ENCODE measurements around the gene SAMSN1.

SAMSN1 gene

DNA sequence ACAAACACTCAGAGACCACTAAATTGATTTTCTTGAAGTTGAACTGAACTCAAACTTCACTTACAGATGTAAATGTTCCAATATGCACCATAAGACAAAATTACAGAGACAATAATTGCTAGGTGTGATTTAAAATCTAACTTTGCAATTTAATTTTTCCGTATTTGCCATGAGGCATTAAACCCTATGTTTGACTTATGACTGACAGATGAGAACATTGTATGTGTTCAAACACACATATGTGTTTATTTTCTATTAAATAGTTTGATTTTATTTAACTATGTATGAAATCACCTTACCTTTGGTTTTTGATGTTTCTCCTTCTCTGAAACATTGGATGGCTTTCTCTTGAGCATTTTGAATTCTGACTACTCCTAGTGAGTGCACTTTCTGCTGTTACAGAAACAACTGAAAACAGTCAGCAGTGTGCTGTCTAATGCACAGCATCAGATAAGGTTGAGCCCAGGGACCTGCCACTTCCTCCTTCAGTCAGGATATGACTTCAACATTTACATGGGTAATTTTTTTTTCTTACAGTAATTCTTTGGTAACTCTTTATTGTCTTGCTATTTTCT, at the start of gene SAMSN1:
TSS of gene SAMSN1 (minus strand) at position 410 of the 575 bp plus-strand sequence. CDS start at position 356, 54 bp downstream.
- no peak for DNase-seq

DNA sequence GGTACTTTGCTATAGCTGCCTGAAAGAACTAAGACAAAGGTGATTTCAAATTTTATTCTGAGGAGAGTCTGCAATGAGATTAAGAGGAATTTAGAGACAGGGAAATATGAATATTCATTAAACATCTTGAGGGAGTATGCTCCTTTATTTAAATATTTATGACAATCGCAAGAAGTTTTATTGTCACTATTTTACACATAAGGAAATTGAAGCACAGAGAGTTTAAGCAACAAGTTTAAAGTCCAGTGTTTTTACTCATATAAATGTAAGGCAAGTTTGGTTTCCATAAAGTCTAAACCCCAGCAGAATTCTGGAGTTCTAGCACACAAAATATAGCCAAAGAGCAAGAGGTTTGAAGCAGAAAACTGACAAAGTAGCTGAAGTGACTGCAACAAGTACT, 49.3 kb upstream of the SAMSN1 start:
- no peak for DNase-seq

DNA sequence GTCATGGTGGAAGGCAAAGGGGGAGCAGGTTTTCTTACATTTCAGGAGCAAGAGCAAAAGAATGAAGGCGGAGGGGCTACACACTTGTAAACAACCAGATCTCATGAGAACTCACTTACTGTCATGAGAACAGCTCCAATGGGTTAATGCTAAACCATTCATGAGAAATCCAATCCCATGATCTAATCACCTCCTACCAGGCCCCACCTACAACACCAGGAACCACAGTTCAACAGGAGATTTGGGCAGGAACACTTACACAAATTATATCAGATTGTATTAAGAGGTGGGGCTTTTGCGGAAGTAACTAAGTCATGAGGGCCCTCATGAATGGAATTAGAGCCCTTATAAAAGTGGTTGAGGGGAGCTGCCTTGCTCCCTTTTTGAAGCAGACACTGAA, 48.9 kb upstream of the SAMSN1 start:
- no peak for DNase-seq

DNA sequence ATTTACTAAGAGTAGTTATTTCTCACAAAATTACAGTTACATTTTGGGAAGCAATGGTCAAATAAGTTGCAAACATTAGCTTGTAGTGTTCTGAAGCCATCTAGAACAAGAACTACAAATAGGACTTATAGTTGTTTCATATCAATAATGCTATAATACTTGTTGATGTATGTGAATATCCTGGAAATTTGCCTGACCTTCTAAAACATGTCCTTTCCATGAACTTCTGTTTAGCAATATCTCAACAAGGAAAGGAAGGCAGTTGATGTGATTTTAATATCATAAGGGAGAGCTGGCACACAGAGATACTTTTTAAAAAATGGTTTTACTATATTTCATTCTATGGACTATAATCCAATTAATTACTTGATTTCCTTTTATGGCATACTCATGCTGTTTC, 47.1 kb upstream of the SAMSN1 start:
- no peak for DNase-seq

DNA sequence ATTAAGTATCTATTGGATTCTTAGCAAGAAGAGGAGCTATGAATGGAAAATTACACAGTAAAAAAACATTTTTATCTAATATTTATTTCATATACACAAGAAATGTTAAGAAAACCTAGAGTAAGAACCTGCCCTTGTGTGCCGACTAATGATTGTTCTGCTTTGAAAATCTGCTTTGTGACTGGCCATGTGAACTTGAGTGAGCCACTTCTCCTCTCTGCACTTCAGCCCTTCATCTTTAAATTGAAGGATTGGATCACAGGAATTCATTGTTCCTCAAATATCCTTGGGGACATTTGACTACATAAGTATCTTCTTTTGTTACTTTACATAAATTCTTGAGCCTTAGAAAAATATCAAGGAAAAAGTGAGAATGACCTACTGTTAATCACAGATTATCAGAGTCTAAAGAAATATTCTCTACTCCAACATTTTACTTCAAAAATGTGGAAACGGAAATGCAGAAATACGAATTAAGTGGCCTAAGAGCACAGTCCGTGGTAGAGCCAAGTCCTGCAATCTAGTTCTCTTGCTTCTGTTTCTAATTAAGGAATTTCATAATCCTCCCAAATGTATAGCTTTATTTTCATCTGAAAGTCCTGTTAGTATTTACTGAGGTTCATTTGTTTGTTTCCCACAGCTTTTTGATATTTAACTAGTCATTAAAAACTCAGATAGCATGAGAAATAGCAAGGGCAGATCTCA, 46.3 kb upstream of the SAMSN1 start:
- no peak for DNase-seq

DNA sequence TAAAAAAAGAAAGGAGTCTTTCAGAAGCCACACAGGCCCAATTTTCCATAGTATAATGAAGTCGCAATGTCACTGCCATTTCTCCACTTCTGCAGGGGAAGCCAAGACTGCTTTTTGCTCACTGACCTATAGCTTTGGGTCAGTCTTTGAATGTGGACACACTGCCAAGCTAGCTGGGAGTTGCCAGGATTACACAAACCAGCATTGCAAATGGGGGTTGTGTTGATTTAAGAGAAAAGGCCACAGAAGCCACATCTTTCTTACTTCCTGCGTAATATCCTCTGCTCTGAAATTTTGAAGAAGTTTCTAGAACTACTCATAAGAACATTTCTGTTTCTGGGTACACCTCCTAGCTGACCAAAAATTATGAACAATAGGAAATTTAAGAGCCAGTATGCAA, 45.8 kb upstream of the SAMSN1 start:
- no peak for DNase-seq

DNA sequence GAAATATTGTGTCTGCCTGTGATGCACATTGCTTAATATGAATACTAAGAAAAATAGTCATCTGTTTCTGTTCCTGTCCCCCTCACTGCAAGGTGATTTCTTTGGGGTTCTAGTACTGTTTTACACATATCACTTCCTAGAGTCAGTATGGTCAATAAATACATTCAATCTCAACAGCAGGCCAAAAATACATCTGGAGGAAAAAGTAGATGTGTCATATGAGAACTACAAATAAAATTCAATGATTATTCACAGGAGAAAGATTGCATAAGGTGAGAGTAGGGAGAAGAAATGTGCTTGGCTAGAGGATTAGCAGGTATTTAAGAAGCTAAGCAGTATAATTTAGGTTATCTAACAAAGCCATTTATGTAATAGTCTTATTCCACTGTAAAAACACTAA, 45.3 kb upstream of the SAMSN1 start:
- DNase-seq = no peak

DNA sequence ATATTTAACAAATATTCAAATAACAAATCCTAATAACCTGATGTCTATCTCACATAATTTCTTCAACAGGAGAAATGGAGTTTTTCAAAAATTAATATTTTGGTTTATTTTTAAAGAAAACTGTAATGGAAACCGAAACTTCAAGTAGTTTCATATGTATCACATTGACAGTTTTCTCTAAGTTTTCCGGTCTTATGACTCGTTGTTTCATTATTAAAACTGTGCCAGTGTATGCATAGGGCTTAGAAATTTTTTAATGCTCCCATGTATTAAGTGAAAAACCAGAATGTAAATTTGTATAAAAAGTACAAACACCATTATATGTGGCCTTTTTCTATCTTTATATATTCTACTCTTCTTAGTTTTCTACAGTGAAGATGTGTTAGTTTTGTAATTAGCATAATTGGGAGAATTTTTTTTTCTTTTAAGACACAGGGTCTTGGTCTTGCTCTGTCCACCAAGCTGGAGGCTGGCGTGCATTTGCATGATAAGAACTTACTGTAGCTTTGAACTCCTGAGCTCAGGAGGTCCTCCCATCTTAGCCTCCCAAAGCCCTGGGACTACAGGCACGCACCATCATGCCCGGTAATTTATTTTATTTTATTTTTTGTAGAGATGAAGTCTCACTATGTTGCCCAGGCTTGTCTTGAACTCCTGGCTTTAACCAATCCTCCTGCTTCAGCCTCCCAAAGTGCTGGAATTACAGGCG, 43.9 kb upstream of the SAMSN1 start:
- no peak for DNase-seq

DNA sequence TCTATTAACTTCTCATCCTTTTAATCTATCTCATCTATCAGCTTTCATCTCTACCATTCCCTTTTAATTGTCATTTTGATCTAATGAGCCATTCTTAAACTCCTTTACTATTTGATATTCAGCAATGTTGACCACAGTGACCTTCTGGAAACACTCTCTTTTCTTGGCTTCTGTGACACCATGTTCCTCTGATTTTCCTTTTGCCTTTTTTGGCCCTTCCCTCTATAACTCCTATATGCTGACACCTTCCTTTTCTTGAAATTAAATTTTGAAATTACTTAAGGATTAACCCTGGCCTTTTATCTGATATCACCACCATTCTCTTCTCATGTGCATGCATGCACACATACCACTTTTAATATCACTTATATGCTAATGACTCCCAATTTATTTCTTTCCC, 41.2 kb upstream of the SAMSN1 start:
- DNase-seq = no peak

DNA sequence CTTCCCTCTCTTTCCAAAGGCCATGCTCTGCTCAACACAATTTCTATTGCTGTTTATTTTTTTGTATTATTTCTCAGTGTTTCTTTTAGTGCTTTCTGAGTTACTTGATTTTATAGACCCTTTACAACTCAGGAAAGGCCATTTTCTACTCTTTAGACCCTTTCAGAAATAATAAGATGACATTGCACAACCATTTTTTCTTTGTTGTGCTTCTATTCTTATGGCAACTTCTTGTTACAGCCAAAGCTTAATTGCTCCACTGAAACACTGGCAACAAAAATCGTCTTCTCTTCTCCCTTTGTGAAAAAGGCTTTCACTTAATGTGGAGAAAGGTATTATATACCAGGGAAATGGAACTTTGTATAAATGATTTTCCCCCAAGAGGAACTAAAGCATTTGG, 39.0 kb upstream of the SAMSN1 start:
- no peak for DNase-seq

DNA sequence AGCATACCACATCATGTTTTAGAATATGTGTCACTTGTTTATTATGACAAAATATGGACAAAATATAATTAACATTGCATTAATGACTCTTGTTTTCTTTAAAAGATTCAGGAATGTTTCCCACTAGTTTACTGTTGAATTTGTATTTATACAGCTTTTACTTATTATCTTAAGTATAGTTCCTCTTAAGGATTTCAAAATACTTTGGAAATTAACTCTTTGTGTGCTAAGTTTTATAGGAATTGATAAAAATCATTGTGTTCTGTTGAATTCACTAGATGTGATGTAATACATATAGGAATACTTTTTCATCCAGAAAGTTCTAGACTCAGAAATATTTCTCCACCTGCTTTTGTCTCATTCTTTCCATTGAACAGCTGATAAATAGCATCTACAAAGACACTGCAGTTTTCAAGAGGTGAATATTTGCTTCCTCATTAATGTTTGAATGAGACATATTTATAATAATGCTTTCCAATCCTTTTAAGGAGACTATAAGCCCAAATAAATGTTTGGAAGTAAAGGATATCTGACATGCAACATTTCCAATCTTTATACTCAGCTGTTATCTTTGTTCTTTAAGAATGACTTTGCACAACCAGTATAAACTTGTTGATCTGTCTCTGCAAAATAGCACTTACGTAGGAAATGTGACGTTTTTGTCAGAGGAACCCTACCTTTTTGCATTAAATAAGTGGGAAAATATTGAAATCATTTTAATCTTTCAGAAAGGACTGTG, 38.4 kb upstream of the SAMSN1 start:
- no peak for DNase-seq

DNA sequence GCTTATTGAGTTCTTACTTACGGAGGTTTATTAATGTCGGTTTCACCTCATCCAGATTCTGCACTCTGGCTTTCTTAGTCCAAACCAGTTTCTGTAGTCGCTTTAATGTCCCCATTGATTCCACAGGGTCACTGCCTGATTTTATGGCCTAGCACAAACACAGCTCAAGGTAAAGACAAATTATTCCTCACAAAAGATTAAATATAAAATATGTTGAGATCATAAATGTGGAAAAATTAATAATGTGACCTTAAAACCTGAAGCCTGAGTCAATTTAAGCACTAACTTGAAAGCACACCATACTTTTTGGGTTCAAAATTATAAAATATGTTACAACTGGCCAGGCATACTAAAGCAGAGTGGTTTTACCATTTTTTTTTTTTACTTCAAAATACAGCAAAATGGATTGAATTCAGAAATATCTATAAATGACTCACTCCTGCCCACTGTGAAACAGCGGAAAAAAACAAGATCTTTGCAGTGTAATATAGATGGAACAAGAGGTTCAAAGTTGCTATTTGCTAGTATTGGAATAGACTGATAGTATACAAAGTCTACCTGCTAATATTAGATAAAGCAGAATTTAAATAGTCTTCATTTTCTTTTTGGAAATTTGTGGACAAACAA, 37.6 kb upstream of the SAMSN1 start:
- no peak for DNase-seq

DNA sequence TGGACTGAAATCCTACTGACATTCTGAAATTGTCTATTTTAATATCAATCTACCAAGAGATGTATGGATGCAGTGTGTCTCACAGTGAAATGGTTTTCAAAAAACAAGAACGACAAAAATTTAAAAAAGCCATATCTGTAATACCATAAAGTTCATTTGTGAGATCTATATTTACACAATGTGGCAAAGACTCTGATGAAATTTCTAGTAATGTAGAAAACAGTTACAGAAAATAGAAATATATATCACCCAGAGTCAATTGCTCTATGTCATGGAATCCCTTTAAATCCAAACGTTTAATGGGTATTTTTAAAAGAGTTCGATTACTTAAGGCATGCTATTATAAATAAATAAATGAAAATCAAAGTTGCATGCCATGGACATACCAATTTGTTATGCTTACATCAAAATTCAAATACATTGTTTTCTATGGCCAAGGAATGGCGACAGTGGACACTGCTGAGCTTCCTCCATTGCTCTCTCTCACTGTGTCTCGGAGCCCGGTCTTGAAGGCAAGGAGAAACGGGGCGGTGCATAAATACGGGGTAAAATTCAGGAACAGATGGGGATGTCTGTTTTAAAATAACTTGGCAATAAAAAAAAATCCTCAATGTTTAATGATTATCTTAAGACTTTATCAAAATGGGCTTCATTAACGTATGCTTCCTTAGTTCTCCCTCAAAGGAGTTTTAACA, 37.0 kb upstream of the SAMSN1 start:
- DNase-seq = no peak

DNA sequence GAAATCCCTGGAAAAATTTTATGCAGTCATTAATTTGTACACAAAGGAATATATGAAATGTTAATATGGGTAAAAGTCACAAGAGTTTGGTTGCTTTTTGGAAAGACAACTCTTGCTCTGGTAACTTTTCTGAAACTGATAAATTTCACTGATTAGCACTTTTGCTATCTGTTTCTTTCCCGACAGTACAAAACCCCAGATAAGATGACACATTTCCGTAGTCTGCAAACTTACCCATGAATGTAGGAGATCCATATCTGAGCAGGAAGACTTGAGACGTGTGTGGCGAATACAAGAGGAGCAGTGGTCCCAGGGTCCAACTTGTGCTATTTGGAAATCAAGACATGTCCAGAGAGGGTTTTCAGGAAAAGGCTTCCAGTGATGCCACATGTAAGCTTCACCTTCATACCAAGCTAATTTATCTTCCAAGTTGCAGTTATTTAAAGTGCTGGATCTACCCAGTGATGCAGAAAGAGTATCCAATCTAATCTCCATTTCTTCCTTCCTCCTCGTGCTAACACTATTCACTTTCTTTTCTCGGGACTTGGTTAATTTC, 35.9 kb upstream of the SAMSN1 start:
- DNase-seq = no peak

DNA sequence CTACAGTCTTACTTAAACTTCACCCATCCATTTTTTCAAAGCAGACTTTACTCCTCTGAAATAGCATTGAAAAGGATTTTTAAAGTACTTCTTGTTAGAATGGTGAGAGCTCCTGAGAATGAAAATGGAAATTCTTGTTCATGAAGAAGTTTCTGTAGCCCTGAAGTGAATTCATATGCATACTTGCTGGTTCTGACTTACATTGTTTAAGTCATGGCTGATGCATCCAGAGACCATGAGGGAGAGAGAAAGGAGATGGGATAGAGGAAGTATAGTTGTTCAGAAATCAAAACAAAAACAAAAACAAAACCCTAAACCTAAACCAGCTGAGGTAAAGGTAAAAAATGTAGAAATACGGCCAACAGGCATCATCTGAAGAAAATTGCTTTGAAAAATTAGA, 27.1 kb upstream of the SAMSN1 start:
- no peak for DNase-seq

DNA sequence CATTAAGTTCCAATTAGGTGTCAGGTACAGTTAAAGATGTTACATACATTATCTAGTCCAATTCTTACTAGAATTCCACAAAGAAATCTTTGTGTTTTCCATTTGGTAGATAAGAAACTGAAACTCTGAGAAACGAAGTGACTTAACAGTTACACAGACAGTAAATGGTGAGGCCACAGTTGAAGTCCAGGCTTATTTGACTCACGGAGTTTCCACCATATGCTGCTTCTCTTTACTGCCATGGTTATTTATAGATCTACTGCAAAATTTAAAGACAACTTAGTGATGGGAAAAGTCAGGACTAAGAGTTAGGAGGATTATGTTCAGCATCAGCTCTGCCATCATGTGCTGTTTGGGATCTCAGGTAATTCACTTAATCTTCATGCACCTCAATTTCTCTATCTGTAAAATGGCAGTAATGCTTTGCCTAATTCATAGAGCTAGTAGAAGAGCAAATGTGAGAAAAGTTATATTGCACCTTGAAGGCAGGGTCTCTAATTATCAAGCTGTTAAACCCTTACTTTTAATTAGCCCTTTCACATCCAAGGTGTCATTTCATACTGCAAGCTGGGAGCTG, 26.2 kb upstream of the SAMSN1 start:
- no peak for DNase-seq

DNA sequence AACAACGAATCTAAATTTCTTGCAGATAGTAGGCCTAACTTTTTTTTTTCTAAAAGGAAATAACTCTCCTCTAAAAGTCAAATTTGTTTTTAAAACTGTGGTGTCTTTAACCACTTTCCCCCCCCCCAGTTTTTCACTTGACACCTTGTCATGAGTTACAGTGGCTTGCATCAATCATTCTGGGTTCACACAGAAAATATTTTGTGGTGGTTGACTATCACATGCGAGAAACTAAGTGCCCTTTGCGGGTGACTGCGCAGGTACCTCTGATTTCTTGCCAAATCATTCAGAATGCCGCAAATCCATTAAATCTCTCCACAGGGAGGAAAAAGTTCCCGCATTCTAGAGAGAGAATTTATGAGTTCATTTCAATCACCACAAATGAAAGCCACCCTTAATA, 23.8 kb upstream of the SAMSN1 start:
- DNase-seq = no peak

DNA sequence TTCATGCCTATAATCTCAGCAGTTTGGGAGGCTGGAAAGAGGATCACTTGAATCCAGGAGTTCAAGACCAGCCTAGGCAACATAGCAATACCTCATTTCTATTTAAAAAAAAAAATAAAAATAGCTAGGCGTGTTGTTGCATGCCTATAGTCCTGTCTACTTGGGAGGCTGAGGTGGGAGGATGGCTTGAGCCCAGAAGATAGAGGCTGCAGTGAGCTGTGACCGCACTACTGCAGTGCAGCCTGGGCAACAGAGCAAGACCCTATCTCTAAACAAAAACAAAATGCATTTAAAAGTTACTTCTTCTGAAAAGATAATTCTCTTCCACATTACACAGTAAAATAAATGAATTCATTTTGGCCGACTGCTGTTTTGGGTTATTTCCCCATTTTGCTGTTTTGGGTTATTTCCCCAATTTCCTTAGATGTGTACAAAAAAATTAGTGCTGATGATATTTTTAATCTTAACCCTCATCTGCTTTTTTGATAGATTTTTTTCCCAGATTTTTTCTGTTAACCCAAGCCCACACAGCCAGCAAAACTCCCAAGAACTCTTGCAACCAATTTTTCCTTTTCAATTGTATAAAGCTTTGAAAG, 23.0 kb upstream of the SAMSN1 start:
- DNase-seq = no peak

DNA sequence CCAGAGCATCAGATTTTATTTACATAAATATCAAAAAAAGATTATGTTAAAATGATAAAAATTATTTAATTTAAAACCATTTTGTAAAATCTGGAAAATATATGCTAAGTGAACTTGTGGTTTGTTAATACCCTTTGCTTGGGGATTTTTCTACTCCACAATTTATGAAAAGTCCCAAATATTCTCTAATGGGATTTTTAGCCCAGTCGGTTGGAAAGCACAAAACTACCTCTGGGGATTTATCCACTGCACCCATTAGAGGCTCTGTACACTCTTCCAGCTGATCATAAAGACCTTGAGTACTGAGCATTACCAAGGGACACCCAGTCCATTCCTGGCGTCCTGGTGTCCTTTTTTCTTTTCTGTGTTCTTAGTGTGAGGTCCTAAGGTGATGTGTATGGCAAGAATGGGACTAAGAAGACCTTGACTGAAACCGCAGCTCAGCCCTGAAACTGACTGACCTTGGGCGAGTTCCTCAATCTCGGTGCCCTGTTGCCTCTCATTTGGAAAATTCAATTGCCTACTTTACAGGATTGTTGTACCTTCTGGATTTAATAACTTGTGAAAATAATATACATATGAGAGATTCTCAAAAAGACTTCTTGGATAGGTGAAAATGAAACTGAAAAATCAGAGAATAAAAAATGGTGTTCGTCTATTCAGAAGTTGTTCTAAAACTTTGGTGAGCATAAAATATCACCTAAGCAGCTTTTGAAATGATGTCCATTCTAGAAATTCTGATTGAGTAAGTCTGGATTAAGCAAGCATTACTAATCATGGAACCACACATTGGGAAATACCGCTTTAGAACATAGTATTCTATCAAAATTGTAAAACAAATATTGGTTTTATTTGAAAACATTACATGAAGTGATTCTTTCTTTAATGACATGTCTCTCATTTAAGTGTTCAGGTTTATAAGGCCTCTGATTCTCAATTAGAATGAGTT, 21.5 kb upstream of the SAMSN1 start:
- DNase-seq = no peak

DNA sequence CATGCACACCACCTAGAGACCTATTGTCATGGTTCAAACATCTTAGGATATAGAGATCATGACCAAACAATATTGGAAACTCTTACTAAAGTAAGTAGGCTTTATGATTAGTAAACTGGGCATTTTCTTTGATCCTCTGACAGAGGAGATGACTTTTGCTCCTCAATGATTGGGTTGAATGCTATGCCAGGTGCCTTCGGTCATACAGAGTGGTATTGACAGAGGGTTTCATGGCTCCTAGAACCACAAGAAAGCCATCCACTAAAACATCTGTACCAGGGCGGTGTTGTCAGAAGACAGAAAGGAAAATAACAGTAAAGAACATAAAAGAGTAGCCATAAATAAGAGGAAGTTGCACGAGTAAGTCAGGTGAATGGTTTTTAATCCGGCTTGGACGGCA, 20.8 kb upstream of the SAMSN1 start:
- DNase-seq = no peak
